Trophoblast cell (in vitro differentiated cells and primary cell): ENCODE results near the gene FCN1.

Experiments
- DNase-seq, 2 donors: peaks; one replicate each; pipeline ENCODE4 v3.0.0-alpha.2; 2016
- H2AFZ ChIP-seq: 2 replicates; pipeline ENCODE4 v1.6.1; 2013; ENCODE audit warnings: low read length, moderate library complexity, mild to moderate bottlenecking; ENCODE audit not compliant: insufficient read depth, poor library complexity
- H2AK5ac ChIP-seq: 2 replicates; pipeline ENCODE4 v1.6.1; 2013; ENCODE audit warnings: mild to moderate bottlenecking, low read length
- H2BK120ac ChIP-seq: 2 replicates; pipeline ENCODE4 v1.6.1; 2013; ENCODE audit warnings: low read length, mild to moderate bottlenecking, moderate library complexity; ENCODE audit not compliant: insufficient read depth, poor library complexity
- H2BK12ac ChIP-seq: 2 replicates; pipeline ENCODE4 v1.6.1; 2013; ENCODE audit warnings: mild to moderate bottlenecking, low read length, moderate library complexity
- H2BK5ac ChIP-seq: 2 replicates; pipeline ENCODE4 v1.6.1; 2013; ENCODE audit warnings: low read length, low read depth, moderate library complexity, mild to moderate bottlenecking; ENCODE audit not compliant: poor library complexity
- H3K14ac ChIP-seq: 2 replicates; pipeline ENCODE4 v1.6.1; 2013; ENCODE audit warnings: mild to moderate bottlenecking, low read length
- H3K18ac ChIP-seq: 2 replicates; pipeline ENCODE4 v1.6.1; 2013; ENCODE audit warnings: mild to moderate bottlenecking, low read length
- H3K23ac ChIP-seq: 2 replicates; pipeline ENCODE4 v1.6.1; 2013; ENCODE audit warnings: low read length
- H3K27ac ChIP-seq: 2 replicates; pipeline ENCODE4 v1.5.1; 2013; ENCODE audit warnings: low read depth, mild to moderate bottlenecking, inconsistent platforms, low read length, moderate library complexity
- H3K27me3 ChIP-seq: 2 replicates; pipeline ENCODE4 v1.6.1; 2013; ENCODE audit warnings: inconsistent platforms, mild to moderate bottlenecking, low read length, moderate library complexity; ENCODE audit not compliant: insufficient read depth
- H3K36me3 ChIP-seq, 2 experiments: 1 replicate in 1 of 2; 2 replicates in 1 of 2; pipeline ENCODE4 v1.6.1; 2013; ENCODE audit warnings: low read length in 2 of 2, mild to moderate bottlenecking in 2 of 2, moderate library complexity in 1 of 2; ENCODE audit not compliant: insufficient read depth in 2 of 2, control insufficient read depth in 1 of 2
- H3K4ac ChIP-seq: 2 replicates; pipeline ENCODE4 v1.6.1; 2013; ENCODE audit warnings: low read depth, mild to moderate bottlenecking, low read length, moderate library complexity
- H3K4me1 ChIP-seq, 2 experiments: 1 replicate in 1 of 2; 2 replicates in 1 of 2; pipeline ENCODE4 v1.6.1; 2013; ENCODE audit warnings: low read length in 2 of 2, mild to moderate bottlenecking in 2 of 2, moderate library complexity in 1 of 2; ENCODE audit not compliant: insufficient read depth in 2 of 2, control insufficient read depth in 1 of 2
- H3K4me2 ChIP-seq: 2 replicates; pipeline ENCODE4 v1.6.1; 2013; ENCODE audit warnings: inconsistent platforms, mild to moderate bottlenecking, low read length, moderate library complexity
- H3K4me3 ChIP-seq: 2 replicates; pipeline ENCODE4 v1.5.1; 2013; ENCODE audit warnings: mild to moderate bottlenecking, low read depth, low read length, inconsistent platforms
- H3K79me1 ChIP-seq: one replicate; pipeline ENCODE4 v1.6.1; 2013; ENCODE audit warnings: low read length
- H3K79me2 ChIP-seq: 2 replicates; pipeline ENCODE4 v1.6.1; 2013; ENCODE audit warnings: low read length, mild to moderate bottlenecking; ENCODE audit not compliant: control insufficient read depth, insufficient read depth, poor library complexity
- H3K9ac ChIP-seq: 2 replicates; pipeline ENCODE4 v1.6.1; 2013; ENCODE audit warnings: mild to moderate bottlenecking, low read length
- H3K9me3 ChIP-seq: 2 replicates; pipeline ENCODE4 v1.6.1; 2013; ENCODE audit warnings: low read depth, mild to moderate bottlenecking, control low read depth, inconsistent platforms, low read length; ENCODE audit not compliant: insufficient read depth
- H4K12ac ChIP-seq: 2 replicates; pipeline ENCODE4 v1.6.1; 2013; ENCODE audit warnings: low read depth, mild to moderate bottlenecking, low read length, moderate library complexity
- H4K8ac ChIP-seq: 2 replicates; pipeline ENCODE4 v1.6.1; 2013; ENCODE audit warnings: low read depth, mild to moderate bottlenecking, low read length, moderate library complexity
- H4K91ac ChIP-seq: one replicate; pipeline ENCODE4 v1.6.1; 2013; ENCODE audit warnings: low read depth, mild to moderate bottlenecking, low read length, moderate library complexity
- WGBS: extraction: QIAGEN DNeasy Blood & Tissue Kit; methylation state at CpG from one replicate; pipeline ENCODE4 v1.1.7; 2013; ENCODE audit warnings: missing lambda C conversion rate; ENCODE audit not compliant: insufficient read length, insufficient coverage; ENCODE audit errors: extremely low coverage; 5-methylcytosine and 5-hydroxymethylcytosine counted together

The FCN1 gene

GRCh38 chr9:134913713-134914500 is 3.8 kb downstream of the FCN1 start:
- Histone ChIP-seq H2BK120ac (no peak overlapping the region), H3K27ac (no peak overlapping the region), H4K91ac (no peak overlapping the region), H3K79me1 (no peaks in the 10 kb centered on the region), H3K79me2 (no peaks in the 10 kb centered on the region), H2BK12ac (no peak overlapping the region), H3K9me3 (peaks cover 8% of the 10 kb centered on the region), H3K4ac (no peak overlapping the region), H2AFZ (no peak overlapping the region), H3K9ac (no peak overlapping the region), H3K18ac (no peak overlapping the region), H3K4me3 (no peak overlapping the region), H4K8ac (no peak overlapping the region), H4K12ac (no peak overlapping the region), H3K4me2 (no peak overlapping the region), H3K14ac (no peak overlapping the region), H3K36me3 (no peaks in the 10 kb centered on the region), H3K27me3 (no peaks in the 10 kb centered on the region), H3K4me1 (no peaks in the 10 kb centered on the region), H3K23ac (no peak overlapping the region), H2AK5ac (no peak overlapping the region), H2BK5ac (no peak overlapping the region)
- WGBS: no CpG with 5 or more reads among the region's 23 CpGs
- DNase-seq: no peak

- no peak for DNase-seq
- H2BK12ac ChIP-seq: no peak overlapping the region
- no peak overlapping the region for H2AFZ ChIP-seq
- H3K9ac ChIP-seq: no peak overlapping the region
- no peak overlapping the region for H4K12ac ChIP-seq
- H2AK5ac ChIP-seq: no peak overlapping the region
- no peak overlapping the region for H3K18ac ChIP-seq
- H3K36me3 ChIP-seq: no peaks in the 10 kb centered on the region
- no peak overlapping the region for H2BK120ac ChIP-seq
- peaks cover 3% of the 10 kb centered on the region for H3K9me3 ChIP-seq
- no peaks in the 10 kb centered on the region for H3K79me1 ChIP-seq
- H3K79me2 ChIP-seq: no peaks in the 10 kb centered on the region
- no peak overlapping the region for H3K4ac ChIP-seq
- H3K27ac ChIP-seq: no peak overlapping the region
- no peak overlapping the region for H4K91ac ChIP-seq
- H3K14ac ChIP-seq: no peak overlapping the region
- H3K4me2 ChIP-seq: no peak overlapping the region
- no peak overlapping the region for H4K8ac ChIP-seq
- H3K27me3 ChIP-seq: no peaks in the 10 kb centered on the region
- H3K4me3 ChIP-seq: no peak overlapping the region
- no peak overlapping the region for H3K23ac ChIP-seq
- no peaks in the 10 kb centered on the region for H3K4me1 ChIP-seq
- H2BK5ac ChIP-seq: no peak overlapping the region
- no CpG with 5 or more reads among the region's 22 CpGs for whole genome bisulfite sequencing
Observed at GRCh38 chr9:134913041-134913712, 4.5 kb downstream of the FCN1 start.

DNA sequence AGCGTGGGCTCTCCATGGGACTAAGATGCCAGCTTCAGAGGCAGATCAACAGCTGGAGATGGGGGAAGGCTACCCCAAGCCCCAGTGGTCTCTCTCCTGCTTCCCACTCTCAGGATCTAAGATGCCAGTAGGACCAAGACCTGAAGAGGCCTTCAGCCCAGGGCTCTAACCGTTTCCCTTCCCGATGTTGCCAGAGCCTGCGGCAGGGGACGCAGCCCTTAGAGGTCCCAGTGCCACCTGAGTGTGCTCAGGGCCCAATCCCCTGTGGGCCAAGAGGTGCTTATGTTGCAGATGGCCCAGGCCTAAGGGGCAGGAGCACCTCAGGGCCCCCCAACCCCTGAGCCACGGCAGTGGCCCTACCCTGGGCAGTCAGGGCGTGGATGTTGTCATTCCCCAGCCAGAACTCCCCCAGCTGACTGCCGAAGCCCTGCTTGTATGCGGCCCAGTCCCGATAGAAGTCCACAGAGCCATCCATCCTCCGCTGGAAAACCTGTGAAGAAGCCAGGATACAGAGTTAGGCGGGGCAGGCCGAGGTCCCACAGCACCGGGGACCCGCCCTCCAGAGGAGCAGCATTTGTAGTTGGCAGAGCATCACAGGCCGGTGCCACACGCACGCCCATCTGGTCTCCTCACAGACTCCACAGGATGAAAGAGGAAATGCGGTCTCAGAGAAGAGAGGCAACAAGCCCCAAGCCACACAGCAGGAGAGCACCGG is 5.4 kb downstream of the FCN1 start:
- Histone ChIP-seq H3K4me3 (no peak overlapping the region), H3K27ac (no peak overlapping the region), H4K12ac (no peak overlapping the region), H4K91ac (no peak overlapping the region), H3K14ac (no peak overlapping the region), H3K23ac (no peak overlapping the region), H3K9ac (no peak overlapping the region), H2AFZ (no peak overlapping the region), H2BK12ac (no peak overlapping the region), H3K79me2 (no peaks in the 10 kb centered on the region), H2BK5ac (no peak overlapping the region), H3K18ac (no peak overlapping the region), H4K8ac (no peak overlapping the region), H3K27me3 (no peaks in the 10 kb centered on the region), H3K4ac (no peak overlapping the region), H3K4me2 (no peak overlapping the region), H2AK5ac (no peak overlapping the region), H3K9me3 (no peaks in the 10 kb centered on the region), H3K4me1 (no peaks in the 10 kb centered on the region), H3K36me3 (no peaks in the 10 kb centered on the region), H2BK120ac (no peak overlapping the region), H3K79me1 (no peaks in the 10 kb centered on the region)
- no CpG with 5 or more reads among the region's 20 CpGs for WGBS
- no peak for DNase-seq

GRCh38 chr9:134909511-134910481 is 7.9 kb downstream of the FCN1 start:
- Histone ChIP-seq H2AK5ac (no peak overlapping the region), H3K4ac (no peak overlapping the region), H3K23ac (no peak overlapping the region), H3K9me3 (no peaks in the 10 kb centered on the region), H3K9ac (no peak overlapping the region), H3K18ac (no peak overlapping the region), H3K36me3 (no peaks in the 10 kb centered on the region), H3K27me3 (no peaks in the 10 kb centered on the region), H3K79me2 (no peaks in the 10 kb centered on the region), H2AFZ (no peak overlapping the region), H4K8ac (no peak overlapping the region), H2BK12ac (no peak overlapping the region), H3K4me3 (peak overlapping the region; percentile 5), H2BK120ac (no peak overlapping the region), H3K4me1 (no peaks in the 10 kb centered on the region), H3K27ac (no peak overlapping the region), H2BK5ac (no peak overlapping the region), H3K4me2 (no peak overlapping the region), H4K12ac (no peak overlapping the region), H3K79me1 (no peaks in the 10 kb centered on the region), H3K14ac (no peak overlapping the region), H4K91ac (no peak overlapping the region)
- DNase-seq: no peak
- no CpG with 5 or more reads among the region's 24 CpGs for WGBS
